GM23338 (cell line): ENCODE measurements around the gene PARP3.

Source experiments
- CREB1 ChIP-seq: fragments of 250-450 bp; sonication (Bioruptor Pico); IDR thresholded peaks from 2 replicates; pipeline ENCODE4 v1.5.0; 2020; ENCODE audit warnings: low read depth, mild to moderate bottlenecking, moderate library complexity
- CTCF ChIP-seq, 2 experiments: fragments of 200-600 bp in 1 of 2; sonication (generic) in 1 of 2; conservative IDR thresholded peaks; 2 replicates each; pipeline versions ENCODE4 v1.5.1 to v1.6.1; 2016 to 2017; ENCODE audit warnings: antibody characterized with exemption in 2 of 2, low read depth in 2 of 2, mild to moderate bottlenecking in 2 of 2, moderate library complexity in 1 of 2
- ETS1 ChIP-seq: IDR thresholded peaks from 2 replicates; pipeline ENCODE4 v1.6.1; 2016; ENCODE audit warnings: antibody characterized with exemption
- EZH2 ChIP-seq: fragments of 200-600 bp; sonication (generic); IDR thresholded peaks from one replicate; pipeline ENCODE4 v1.8.0; 2017; ENCODE audit warnings: antibody characterized with exemption, mild to moderate bottlenecking, low read depth; ENCODE audit not compliant: unreplicated experiment
- EZH2phosphoT487 ChIP-seq: fragments of 200-600 bp; sonication (generic); IDR thresholded peaks from one replicate; pipeline ENCODE4 v1.8.1; 2018; ENCODE audit warnings: antibody characterized with exemption; ENCODE audit not compliant: unreplicated experiment
- JUNB ChIP-seq: IDR thresholded peaks from one replicate; pipeline ENCODE4 v1.6.1; 2016; ENCODE audit warnings: antibody characterized with exemption; ENCODE audit not compliant: unreplicated experiment
- NANOG ChIP-seq: IDR thresholded peaks from 2 replicates; pipeline ENCODE4 v1.6.1; 2016; ENCODE audit warnings: antibody characterized with exemption, borderline replicate concordance
- POLR2AphosphoS5 ChIP-seq: IDR thresholded peaks from 2 replicates; pipeline ENCODE4 v1.6.1; 2016; ENCODE audit warnings: antibody characterized with exemption, low read depth
- REST ChIP-seq: IDR thresholded peaks from one replicate; pipeline ENCODE4 v1.6.1; 2018; ENCODE audit warnings: antibody characterized with exemption; ENCODE audit not compliant: unreplicated experiment
- ZNF114 ChIP-seq: fragments of 250-450 bp; sonication (Bioruptor Pico); IDR thresholded peaks from 2 replicates; pipeline ENCODE4 v1.5.0; 2020; ENCODE audit warnings: mild to moderate bottlenecking, moderate library complexity

GRCh38 chr3:51978143-51978502 is 36.0 kb downstream of the PARP3 start:
- no peak for TF ChIP-seq CTCF (conservative IDR thresholded peaks at IDR 0.05; ENCODE audit: low read depth in 2 of 2)
- no peak for TF ChIP-seq POLR2AphosphoS5
- TF ChIP-seq EZH2phosphoT487: no peak
- TF ChIP-seq JUNB: no peak
- no peak for TF ChIP-seq EZH2
- no peak for TF ChIP-seq REST
- no peak for TF ChIP-seq ETS1
- TF ChIP-seq CREB1: no peak
- TF ChIP-seq ZNF114 (CRISPR knock-in tag): no peak
- no peak for TF ChIP-seq NANOG
